GM18498 (cell line): ENCODE results near the gene ZNF772.
"Not testable (repeated sequence)": the region's sequence is repeated elsewhere in the genome, so short reads cannot be mapped to it uniquely, and the experiment has no call there.

Source experiments
- ATAC-seq: cut with Tn5 transposase; IDR thresholded peaks from one replicate; pipeline ENCODE4 v1.9.1; 2021; ENCODE audit warnings: mild to moderate bottlenecking, moderate library complexity; ENCODE audit not compliant: unreplicated experiment

The ZNF772 gene

GRCh38 chr19:57477191-57478008 is at the start of gene ZNF772:
Gene ZNF772, minus strand, starts transcription at chr19:57477566. Its CDS starts 257 bp downstream, at chr19:57477309.
- peak; percentile 99 for ATAC-seq

DNA sequence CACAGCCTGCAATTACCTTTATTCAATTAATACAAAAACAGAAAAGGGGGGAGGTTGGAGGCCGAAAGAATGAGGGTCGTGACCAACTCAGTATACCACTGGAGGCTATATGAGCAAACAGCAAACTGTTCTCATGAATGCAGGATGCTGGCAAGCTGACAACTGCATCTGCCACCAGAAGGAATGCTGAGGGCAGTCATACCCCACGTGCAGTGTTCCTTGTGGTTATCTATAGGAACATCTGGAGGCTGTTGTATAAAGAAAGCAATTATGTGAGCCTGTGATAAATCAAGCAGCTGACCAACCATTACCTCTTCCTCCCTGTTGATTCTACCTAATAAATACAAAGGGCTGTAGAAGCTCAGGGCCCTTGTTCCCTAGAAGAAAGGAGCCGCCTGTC is 40.7 kb upstream of the ZNF772 start:
- ATAC-seq, result not testable (repeated sequence)

GRCh38 chr19:57515255-57515654 is 37.9 kb upstream of the ZNF772 start:
- ATAC-seq, result no peak

DNA sequence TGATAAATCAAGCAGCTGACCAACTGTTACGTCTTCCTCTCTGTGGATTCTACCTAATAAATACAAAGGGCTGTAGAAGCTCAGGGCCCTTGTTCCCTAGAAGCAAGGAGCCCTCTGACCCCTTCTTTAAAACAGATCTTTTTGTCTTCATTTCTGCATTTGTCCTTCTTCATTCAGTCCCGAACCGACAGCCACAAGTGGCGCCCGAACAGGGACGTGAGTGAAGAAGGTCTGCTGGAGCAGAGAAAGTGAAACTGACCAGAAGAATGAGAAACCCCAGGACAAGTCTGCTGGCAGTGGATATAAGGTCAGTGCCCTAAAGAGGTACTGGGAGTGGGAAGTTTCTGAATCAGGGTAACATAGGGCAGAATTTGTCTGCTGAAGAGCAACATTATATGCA is 35.5 kb upstream of the ZNF772 start:
- no peak for ATAC-seq

- no peak for ATAC-seq
Measured at GRCh38 chr19:57511484-57511883, 34.1 kb upstream of the ZNF772 start.

DNA sequence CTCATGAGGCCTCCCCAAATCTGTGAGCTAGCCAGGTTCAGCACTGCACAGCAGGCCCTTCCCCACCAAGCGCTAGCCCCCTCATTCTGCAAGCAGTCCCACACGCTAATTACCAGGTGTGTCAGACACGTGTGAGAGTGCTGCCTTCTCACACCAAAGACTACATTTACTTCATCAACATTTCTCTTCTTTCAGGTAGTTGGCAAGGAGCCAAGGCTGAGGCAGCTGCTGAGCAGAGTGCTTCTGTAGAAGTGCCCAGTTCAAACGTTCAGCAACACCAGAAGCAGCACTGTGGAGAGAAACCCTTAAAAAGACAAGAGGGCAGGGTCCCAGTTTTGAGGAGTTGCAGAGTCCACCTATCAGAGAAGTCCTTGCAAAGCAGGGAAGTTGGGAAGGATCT is 28.8 kb upstream of the ZNF772 start:
- ATAC-seq, result no peak

GRCh38 chr19:57500400-57500799 is 23.0 kb upstream of the ZNF772 start:
- ATAC-seq, result not testable (repeated sequence)

- ATAC-seq, result peak; percentile 96
Measured at GRCh38 chr19:57499680-57500395, 22.5 kb upstream of the ZNF772 start, which contains the start of gene ZNF773. Gene ZNF773, plus strand, starts transcription at chr19:57499938. Its CDS starts 143 bp downstream, at chr19:57500081.

DNA sequence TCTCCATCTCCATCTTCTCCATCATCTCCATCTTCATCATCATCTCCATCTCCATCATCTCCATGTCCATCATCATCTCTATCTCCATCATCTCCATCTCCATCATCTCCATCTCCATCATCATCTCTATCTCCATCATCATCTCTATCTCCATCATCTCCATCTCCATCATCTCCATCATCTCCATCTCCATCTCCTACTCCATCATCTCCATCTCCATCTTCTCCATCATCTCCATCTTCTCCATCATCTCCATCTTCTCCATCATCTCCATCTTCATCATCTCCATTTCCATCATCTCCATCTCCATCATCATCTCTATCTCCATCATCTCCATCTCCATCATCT is 21.9 kb upstream of the ZNF772 start:
- not testable (repeated sequence) for ATAC-seq

- not testable (repeated sequence) for ATAC-seq
Measured at GRCh38 chr19:57488299-57488644, 10.9 kb upstream of the ZNF772 start.

DNA sequence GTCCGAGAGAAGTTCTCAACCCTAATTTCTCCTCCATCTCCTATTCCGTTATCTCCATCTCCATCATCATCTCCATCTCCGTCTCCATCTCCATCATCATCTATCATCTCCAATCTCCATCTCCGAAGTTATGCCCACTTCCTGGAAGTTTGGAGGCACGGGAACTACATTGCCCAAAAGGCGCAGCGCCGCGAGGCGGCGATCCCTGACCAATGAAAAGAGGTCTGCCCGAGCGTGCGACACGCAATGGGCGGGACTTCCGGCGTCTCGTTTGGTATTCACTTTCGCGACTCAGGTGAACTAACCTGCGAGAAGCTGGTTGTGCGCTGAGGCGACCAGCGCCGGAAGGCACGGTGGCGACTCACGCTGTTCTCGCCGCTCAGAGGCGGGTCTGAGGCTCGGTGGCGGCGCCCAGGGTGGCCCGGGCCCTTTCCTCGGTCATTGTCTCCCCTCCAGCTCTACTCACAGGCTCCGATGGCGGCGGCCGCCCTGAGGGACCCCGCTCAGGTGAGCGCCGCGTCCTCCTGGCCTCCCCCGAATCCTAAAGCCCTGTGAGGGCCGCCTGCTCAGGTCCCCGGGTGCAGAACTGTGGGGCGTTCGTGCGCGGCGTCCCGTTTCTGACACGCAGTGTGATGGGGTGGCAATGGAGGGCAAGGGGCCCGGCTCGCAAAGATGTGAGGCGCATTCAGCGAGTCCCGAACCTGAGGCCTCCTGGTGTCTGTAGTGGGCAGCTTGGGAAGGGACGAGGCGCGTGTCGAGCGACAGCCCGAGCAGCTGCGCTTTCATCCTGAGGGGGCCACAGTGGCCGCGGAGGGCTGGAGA is 10.3 kb upstream of the ZNF772 start, which contains the start of gene ZNF419:
TSS of gene ZNF419 (plus strand) at position 274 of the 822 bp plus-strand sequence. CDS start at position 475, 201 bp downstream.
- ATAC-seq, result peak; percentile 97

GRCh38 chr19:57473646-57474045 is 3.7 kb downstream of the ZNF772 start:
- ATAC-seq, result no peak

DNA sequence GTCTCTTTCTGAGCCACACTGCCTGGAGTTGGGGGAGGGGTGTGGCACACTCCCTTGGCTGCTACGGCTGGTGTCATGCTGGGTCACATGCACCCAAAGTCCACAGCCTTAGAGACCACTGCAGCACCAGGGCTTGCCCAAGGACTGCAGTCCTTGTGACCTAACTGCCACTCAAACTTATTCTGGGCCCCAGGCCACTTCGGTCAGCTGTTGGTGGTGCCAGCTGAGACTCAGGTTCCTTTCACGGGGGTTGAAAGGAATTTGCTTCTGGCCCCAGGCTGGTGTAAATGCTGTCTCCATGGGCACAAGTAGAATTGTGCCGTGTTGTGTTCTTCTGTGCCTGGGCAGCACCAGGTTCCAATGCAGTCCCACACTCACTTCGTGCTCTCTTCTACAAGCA is 10.9 kb downstream of the ZNF772 start:
- ATAC-seq, result no peak

GRCh38 chr19:57465680-57466381 is 11.5 kb downstream of the ZNF772 start:
- ATAC-seq, result no peak

- ATAC-seq, result no peak
Measured at GRCh38 chr19:57452307-57452706, 25.1 kb downstream of the ZNF772 start.

GRCh38 chr19:57443121-57443696 is 34.2 kb downstream of the ZNF772 start:
- no peak for ATAC-seq

- ATAC-seq, result no peak
Measured at GRCh38 chr19:57441979-57442752, 35.2 kb downstream of the ZNF772 start.

GRCh38 chr19:57438925-57439324 is 38.4 kb downstream of the ZNF772 start:
- ATAC-seq, result no peak

- no peak for ATAC-seq
Measured at GRCh38 chr19:57437931-57438330, 39.4 kb downstream of the ZNF772 start.
